Cardiac muscle cell (in vitro differentiated cells and primary cell): ENCODE data around the gene ECHS1. TPM values are rescaled to one million over a fixed set of nuclear protein-coding genes. Genes with fewer than 3 reads are reported as not detected.

Source experiments
- DNase-seq, 2 donors: peaks; one replicate each; pipeline versions ENCODE4 v3.0.0 to v3.0.0-alpha.2; 2010 to 2017; ENCODE audit warnings: low read depth in 1 of 2, low spot score in 1 of 2
- H3K27ac ChIP-seq: fragments of 200-600 bp; sonication (generic); 2 replicates; pipeline ENCODE4 v1.5.1; 2016
- H3K27me3 ChIP-seq: fragments of 200-600 bp; sonication (generic); 2 replicates; pipeline ENCODE4 v1.6.0; 2016; ENCODE audit warnings: control low read depth
- H3K36me3 ChIP-seq: fragments of 200-600 bp; sonication (generic); 2 replicates; pipeline ENCODE4 v1.5.1; 2016; ENCODE audit warnings: control low read depth
- H3K4me1 ChIP-seq: fragments of 200-600 bp; sonication (generic); 2 replicates; pipeline ENCODE4 v1.8.1; 2017; ENCODE audit warnings: low read depth, mild to moderate bottlenecking, mixed run types
- H3K4me3 ChIP-seq: fragments of 200-600 bp; sonication (generic); 2 replicates; pipeline ENCODE4 v1.5.1; 2016; ENCODE audit warnings: mild to moderate bottlenecking
- H3K9me3 ChIP-seq: fragments of 200-600 bp; sonication (generic); 2 replicates; pipeline ENCODE4 v1.5.1; 2017; ENCODE audit warnings: low read depth, mild to moderate bottlenecking, control low read depth
- polyA plus RNA-seq: library from polyadenylated mRNA; unstranded; fragments of >200 nt; fragmentation: Nextera tagmentation; extraction: Ambion mirVana; gene quantifications from 2 replicates; pipeline ENCODE4 v1.2.1, GENCODE V29; 2016
- total RNA-seq: library from RNA; depleted of rRNA; stranded (reverse); fragments of >200 nt; gene quantifications from 2 replicates; pipeline ENCODE4 v1.2.3, GENCODE V29; 2016
- TF ChIP-seq, protein P1 (sequence below): IDR thresholded peaks from 2 replicates; pipeline ENCODE4 v1.5.1; 2012; ENCODE audit warnings: low read depth, mild to moderate bottlenecking, low read length

The ECHS1 gene
- total and polyA plus RNA-seq, 2 experiments from 2014 or later, result 111 to 243 TPM

DNA sequence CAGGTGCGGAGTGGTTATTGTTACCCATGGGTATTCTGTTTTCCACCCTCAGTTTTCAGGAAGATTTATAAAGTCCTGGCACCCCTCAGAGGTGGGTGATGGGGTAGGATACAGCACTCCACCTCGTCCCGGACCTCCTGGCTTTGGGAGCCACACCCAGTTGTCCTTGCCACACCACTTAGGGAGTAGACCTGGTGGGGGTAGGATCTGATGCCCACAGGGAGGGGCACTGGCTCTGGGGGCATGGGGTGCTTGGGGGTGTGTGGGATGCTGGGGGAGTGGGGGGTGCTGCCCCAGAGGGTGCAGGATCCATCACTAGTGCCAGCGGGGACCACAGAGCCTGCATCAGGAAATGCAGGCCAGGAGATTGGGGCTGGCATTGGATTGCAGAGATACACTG, 60.0 kb downstream of the ECHS1 start:
- Histone ChIP-seq H3K27ac (no peak overlapping the region), H3K4me3 (no peak overlapping the region), H3K36me3 (peaks cover 22% of the 10 kb centered on the region), H3K9me3 (no peaks in the 10 kb centered on the region), H3K4me1 (no peaks in the 10 kb centered on the region), H3K27me3 (no peaks in the 10 kb centered on the region)
- DNase-seq, result no peak
- TF ChIP-seq, protein P1, sequence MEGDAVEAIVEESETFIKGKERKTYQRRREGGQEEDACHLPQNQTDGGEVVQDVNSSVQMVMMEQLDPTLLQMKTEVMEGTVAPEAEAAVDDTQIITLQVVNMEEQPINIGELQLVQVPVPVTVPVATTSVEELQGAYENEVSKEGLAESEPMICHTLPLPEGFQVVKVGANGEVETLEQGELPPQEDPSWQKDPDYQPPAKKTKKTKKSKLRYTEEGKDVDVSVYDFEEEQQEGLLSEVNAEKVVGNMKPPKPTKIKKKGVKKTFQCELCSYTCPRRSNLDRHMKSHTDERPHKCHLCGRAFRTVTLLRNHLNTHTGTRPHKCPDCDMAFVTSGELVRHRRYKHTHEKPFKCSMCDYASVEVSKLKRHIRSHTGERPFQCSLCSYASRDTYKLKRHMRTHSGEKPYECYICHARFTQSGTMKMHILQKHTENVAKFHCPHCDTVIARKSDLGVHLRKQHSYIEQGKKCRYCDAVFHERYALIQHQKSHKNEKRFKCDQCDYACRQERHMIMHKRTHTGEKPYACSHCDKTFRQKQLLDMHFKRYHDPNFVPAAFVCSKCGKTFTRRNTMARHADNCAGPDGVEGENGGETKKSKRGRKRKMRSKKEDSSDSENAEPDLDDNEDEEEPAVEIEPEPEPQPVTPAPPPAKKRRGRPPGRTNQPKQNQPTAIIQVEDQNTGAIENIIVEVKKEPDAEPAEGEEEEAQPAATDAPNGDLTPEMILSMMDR, result no peak

DNA sequence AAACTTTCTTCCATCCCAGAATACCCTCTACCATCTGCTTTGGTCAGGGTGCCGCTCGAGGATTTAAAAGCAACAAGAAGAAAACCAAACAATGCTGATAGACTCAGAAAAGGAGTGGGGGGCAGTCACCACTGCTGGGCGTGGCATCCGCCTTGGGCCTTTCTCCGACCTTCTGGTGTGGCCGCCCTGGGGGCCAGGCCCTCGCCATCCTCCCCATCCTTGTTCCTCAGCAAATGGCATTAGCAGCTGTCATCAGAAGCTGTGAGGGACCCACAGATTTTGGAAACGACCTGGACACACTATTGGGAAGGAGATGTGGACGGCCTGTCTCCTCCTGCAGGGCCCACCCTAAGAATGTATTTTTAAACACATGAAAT, 60.4 kb downstream of the ECHS1 start:
- Histone ChIP-seq H3K9me3 (no peaks in the 10 kb centered on the region), H3K4me1 (no peaks in the 10 kb centered on the region), H3K27ac (no peak overlapping the region), H3K4me3 (no peak overlapping the region), H3K36me3 (peaks cover 22% of the 10 kb centered on the region), H3K27me3 (no peaks in the 10 kb centered on the region)
- no peak for DNase-seq
- TF ChIP-seq, protein P1, result no peak

Other genes with a start within 250 kb of the ECHS1 start
- 14.4 and 33.9 TPM in 2 replicates for gene KNDC1, start 213.1 kb downstream of the ECHS1 start, total RNA-seq
- 10.8 and 12.4 TPM in 2 replicates for gene KNDC1, start 213.1 kb downstream of the ECHS1 start, polyA plus RNA-seq
- gene UTF1, start 143.1 kb downstream of the ECHS1 start, total RNA-seq, result not detected in 2 replicates
- gene UTF1, start 143.1 kb downstream of the ECHS1 start, polyA plus RNA-seq, result not detected in 2 replicates
- gene VENTX, start 135.5 kb downstream of the ECHS1 start, total RNA-seq, result not detected in 2 replicates
- not detected in 2 replicates for gene VENTX, start 135.5 kb downstream of the ECHS1 start, polyA plus RNA-seq
- 2.8 and 6.9 TPM in 2 replicates for gene ADAM8, start 96.5 kb downstream of the ECHS1 start, total RNA-seq
- gene ADAM8, start 96.5 kb downstream of the ECHS1 start, polyA plus RNA-seq, result 2.3 and 3.7 TPM in 2 replicates
- gene TUBGCP2, start 64.5 kb downstream of the ECHS1 start, total RNA-seq, result 70.2 and 70.8 TPM in 2 replicates
- 52.3 and 62.4 TPM in 2 replicates for gene TUBGCP2, start 64.5 kb downstream of the ECHS1 start, polyA plus RNA-seq
- 53.7 and 67.1 TPM in 2 replicates for gene ZNF511, start 64.4 kb downstream of the ECHS1 start, total RNA-seq
- gene ZNF511, start 64.4 kb downstream of the ECHS1 start, polyA plus RNA-seq, result 116 and 150 TPM in 2 replicates
- gene CALY, start 36.5 kb downstream of the ECHS1 start, total RNA-seq, result 9.8 and 16.3 TPM in 2 replicates
- gene CALY, start 36.5 kb downstream of the ECHS1 start, polyA plus RNA-seq, result 12.3 and 14.8 TPM in 2 replicates
- 0.35 and 2.3 TPM in 2 replicates for gene PRAP1, start 26.0 kb downstream of the ECHS1 start, total RNA-seq
- gene PRAP1, start 26.0 kb downstream of the ECHS1 start, polyA plus RNA-seq, result 1.6 and 3.5 TPM in 2 replicates
- gene FUOM, start 15.3 kb downstream of the ECHS1 start, total RNA-seq, result 20.0 and 58.1 TPM in 2 replicates
- gene FUOM, start 15.3 kb downstream of the ECHS1 start, polyA plus RNA-seq, result 22.1 and 68.5 TPM in 2 replicates
- gene PAOX, start 5.9 kb upstream of the ECHS1 start, total RNA-seq, result 14.8 and 15.8 TPM in 2 replicates
- 18.2 and 20.1 TPM in 2 replicates for gene PAOX, start 5.9 kb upstream of the ECHS1 start, polyA plus RNA-seq
- 35.3 and 65.1 TPM in 2 replicates for gene MTG1, start 20.8 kb upstream of the ECHS1 start, total RNA-seq
- 83.1 and 123 TPM in 2 replicates for gene MTG1, start 20.8 kb upstream of the ECHS1 start, polyA plus RNA-seq
- gene SPRN, start 51.3 kb upstream of the ECHS1 start, total RNA-seq, result 0.33 and 0.63 TPM in 2 replicates
- 1.8 and 2.3 TPM in 2 replicates for gene SPRN, start 51.3 kb upstream of the ECHS1 start, polyA plus RNA-seq
- 0.74 and 5.6 TPM in 2 replicates for gene SCART1, start 80.6 kb upstream of the ECHS1 start, total RNA-seq
- 0.89 and 1.8 TPM in 2 replicates for gene SCART1, start 80.6 kb upstream of the ECHS1 start, polyA plus RNA-seq
- gene CYP2E1, start 154.0 kb upstream of the ECHS1 start, total RNA-seq, result 1.1 and 4.1 TPM in 2 replicates
- 1.1 and 2.0 TPM in 2 replicates for gene CYP2E1, start 154.0 kb upstream of the ECHS1 start, polyA plus RNA-seq
- not detected in 2 replicates for gene SYCE1, start 192.2 kb upstream of the ECHS1 start, total RNA-seq
- gene SYCE1, start 192.2 kb upstream of the ECHS1 start, polyA plus RNA-seq, result 0.18 TPM in 1 of 2 replicates, not detected in the other